Ishikawa (cell line): ENCODE measurements around the gene DSEL.
A peak's percentile ranks its signal among the peaks of the same experiment; 100 is the strongest.

Experiments
- CEBPB ChIP-seq: IDR thresholded peaks from 2 replicates; pipeline ENCODE4 v1.6.1; 2012
- CREB1 ChIP-seq: IDR thresholded peaks from 2 replicates; pipeline ENCODE4 v1.6.1; 2012; ENCODE audit warnings: low read depth
- EGR1 ChIP-seq: IDR thresholded peaks from 2 replicates; pipeline ENCODE4 v1.6.1; 2012
- EP300 ChIP-seq: IDR thresholded peaks from 2 replicates; pipeline ENCODE4 v1.6.1; 2012; ENCODE audit warnings: borderline replicate concordance
- FOXM1 ChIP-seq: IDR thresholded peaks from 2 replicates; pipeline ENCODE4 v1.6.1; 2012; ENCODE audit warnings: low read depth, borderline replicate concordance
- MAX ChIP-seq: IDR thresholded peaks from 2 replicates; pipeline ENCODE4 v1.6.1; 2012
- NFIC ChIP-seq: IDR thresholded peaks from 2 replicates; pipeline ENCODE4 v1.6.1; 2012
- RAD21 ChIP-seq: IDR thresholded peaks from 2 replicates; pipeline ENCODE4 v1.6.1; 2012; ENCODE audit warnings: low read depth
- TAF1 ChIP-seq: IDR thresholded peaks from 2 replicates; pipeline ENCODE4 v1.6.1; 2012; ENCODE audit warnings: low read depth, mild to moderate bottlenecking
- TCF12 ChIP-seq: IDR thresholded peaks from 2 replicates; pipeline ENCODE4 v1.6.1; 2012; ENCODE audit warnings: low read depth
- TEAD4 ChIP-seq: IDR thresholded peaks from 2 replicates; pipeline ENCODE4 v1.6.1; 2012
- USF1 ChIP-seq: IDR thresholded peaks from 2 replicates; pipeline ENCODE4 v1.6.1; 2012
- YY1 ChIP-seq: IDR thresholded peaks from 2 replicates; pipeline ENCODE4 v1.6.1; 2012; ENCODE audit warnings: low read depth
- ZBTB7A ChIP-seq: IDR thresholded peaks from 2 replicates; pipeline ENCODE4 v1.6.1; 2012; ENCODE audit warnings: low read depth
- TF ChIP-seq, protein P1 (sequence below): IDR thresholded peaks from 2 replicates; pipeline ENCODE4 v1.6.1; 2012; ENCODE audit warnings: low read depth, mild to moderate bottlenecking

Gene DSEL

DNA sequence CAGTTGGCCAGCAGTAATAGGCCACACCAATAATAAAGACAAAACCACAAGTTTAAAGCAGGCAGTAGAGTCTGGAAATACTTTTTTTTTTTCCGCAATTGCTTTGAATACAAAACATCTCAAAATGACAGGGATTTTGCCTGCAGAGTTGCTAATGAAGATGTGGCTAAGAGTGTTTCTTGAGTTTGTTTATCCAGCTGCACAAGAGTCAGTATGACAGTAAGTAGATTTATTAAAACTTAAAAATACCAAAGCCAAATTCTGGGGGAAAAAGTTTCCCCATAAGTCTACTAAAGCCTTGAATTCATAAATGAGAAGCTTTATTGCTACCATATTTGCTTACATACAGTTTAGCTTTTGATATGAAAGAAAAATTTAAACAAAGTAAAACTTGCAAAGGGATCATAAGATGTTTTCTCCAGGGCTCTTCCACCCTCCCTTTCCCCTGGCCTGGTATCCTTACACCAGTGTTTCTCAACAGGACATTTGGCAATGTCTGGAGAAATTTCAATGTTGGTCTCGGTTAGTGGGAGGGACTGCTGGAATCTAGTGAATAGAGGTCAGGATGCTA lies 3.9 kb upstream of the DSEL start:
- no peak for TF ChIP-seq ZBTB7A
- TF ChIP-seq, protein P1, sequence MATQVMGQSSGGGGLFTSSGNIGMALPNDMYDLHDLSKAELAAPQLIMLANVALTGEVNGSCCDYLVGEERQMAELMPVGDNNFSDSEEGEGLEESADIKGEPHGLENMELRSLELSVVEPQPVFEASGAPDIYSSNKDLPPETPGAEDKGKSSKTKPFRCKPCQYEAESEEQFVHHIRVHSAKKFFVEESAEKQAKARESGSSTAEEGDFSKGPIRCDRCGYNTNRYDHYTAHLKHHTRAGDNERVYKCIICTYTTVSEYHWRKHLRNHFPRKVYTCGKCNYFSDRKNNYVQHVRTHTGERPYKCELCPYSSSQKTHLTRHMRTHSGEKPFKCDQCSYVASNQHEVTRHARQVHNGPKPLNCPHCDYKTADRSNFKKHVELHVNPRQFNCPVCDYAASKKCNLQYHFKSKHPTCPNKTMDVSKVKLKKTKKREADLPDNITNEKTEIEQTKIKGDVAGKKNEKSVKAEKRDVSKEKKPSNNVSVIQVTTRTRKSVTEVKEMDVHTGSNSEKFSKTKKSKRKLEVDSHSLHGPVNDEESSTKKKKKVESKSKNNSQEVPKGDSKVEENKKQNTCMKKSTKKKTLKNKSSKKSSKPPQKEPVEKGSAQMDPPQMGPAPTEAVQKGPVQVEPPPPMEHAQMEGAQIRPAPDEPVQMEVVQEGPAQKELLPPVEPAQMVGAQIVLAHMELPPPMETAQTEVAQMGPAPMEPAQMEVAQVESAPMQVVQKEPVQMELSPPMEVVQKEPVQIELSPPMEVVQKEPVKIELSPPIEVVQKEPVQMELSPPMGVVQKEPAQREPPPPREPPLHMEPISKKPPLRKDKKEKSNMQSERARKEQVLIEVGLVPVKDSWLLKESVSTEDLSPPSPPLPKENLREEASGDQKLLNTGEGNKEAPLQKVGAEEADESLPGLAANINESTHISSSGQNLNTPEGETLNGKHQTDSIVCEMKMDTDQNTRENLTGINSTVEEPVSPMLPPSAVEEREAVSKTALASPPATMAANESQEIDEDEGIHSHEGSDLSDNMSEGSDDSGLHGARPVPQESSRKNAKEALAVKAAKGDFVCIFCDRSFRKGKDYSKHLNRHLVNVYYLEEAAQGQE: no peak

DNA sequence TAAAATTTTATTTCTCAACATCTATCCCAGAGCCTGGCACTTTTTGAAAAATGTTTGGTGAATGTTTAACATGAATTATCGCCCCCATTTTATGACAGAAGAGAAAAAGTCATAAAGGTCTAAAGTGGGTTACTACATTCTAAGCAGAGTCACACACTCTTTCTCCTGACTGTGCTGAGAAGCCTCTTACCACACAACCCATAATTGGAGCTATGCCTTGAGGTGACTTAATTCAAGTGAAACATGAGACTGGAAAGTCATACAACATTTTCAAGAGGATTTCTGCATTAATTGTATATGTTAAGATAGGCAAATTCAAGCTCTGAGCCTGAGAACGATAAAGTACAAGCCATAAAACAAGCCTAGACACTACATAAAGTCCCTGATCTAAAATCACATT lies 3.1 kb upstream of the DSEL start:
- TF ChIP-seq CREB1 (no peak), TCF12 (no peak), MAX (no peak), EP300 (no peak)

GRCh38 chr18:67518566-67518965 lies 2.0 kb upstream of the DSEL start:
- TF ChIP-seq YY1 (no peak), TCF12 (no peak), ZBTB7A (no peak), CREB1 (no peak), USF1 (no peak), NFIC (no peak), MAX (no peak), CEBPB (no peak), EGR1 (no peak), EP300 (no peak), TEAD4 (no peak), RAD21 (no peak)

- TF ChIP-seq EGR1: no peak
- no peak for TF ChIP-seq YY1
- TF ChIP-seq RAD21: no peak
- TF ChIP-seq CREB1: no peak
- no peak for TF ChIP-seq ZBTB7A
- TF ChIP-seq TCF12: no peak
- TF ChIP-seq EP300: no peak
- TF ChIP-seq TEAD4: no peak
- no peak for TF ChIP-seq MAX
- TF ChIP-seq NFIC: no peak
These were observed 885 bp upstream of the DSEL start for GRCh38 chr18:67517444-67517765.

DNA sequence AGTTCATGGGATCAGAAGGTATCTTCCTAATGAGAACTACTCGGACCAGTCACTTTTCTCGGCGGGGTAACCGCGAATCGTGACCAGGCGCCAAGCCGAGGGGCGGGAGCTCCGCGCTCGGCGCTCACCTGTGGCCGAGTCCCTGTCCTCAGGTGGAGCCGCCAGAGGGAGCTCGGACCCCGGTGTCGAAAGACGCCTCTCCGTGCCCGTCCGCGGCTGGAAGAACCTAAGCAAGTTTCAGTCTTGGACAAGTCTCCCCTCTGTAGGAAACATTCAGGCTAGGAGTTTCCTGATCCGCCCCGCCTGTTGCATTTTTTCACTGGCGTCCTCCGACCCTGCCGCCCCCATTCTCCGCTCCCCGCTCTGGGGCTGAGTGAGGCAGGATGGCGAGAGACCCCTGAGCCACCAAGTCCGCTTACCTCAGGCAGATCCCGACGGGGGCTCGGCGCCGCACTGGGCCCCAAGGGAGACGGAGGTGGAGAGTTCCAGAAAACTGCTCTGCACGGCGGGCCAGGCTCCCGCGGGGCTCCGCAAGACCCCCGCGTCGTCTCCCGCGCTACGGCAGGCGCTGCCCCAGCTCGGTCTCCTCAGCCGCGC lies 480 bp downstream of the DSEL start:
- TF ChIP-seq ZBTB7A (no peak), USF1 (no peak), TEAD4 (no peak), CEBPB (no peak), YY1 (no peak), TAF1 (0 out of 2 replicates have a peak, but pooled peaks have one; percentile 38), TCF12 (0 out of 2 replicates have a peak, but pooled peaks have one; percentile 17), EGR1 (no peak), FOXM1 (no peak), MAX (0 out of 2 replicates have a peak, but pooled peaks have one; percentile 8), EP300 (no peak), NFIC (0 out of 2 replicates have a peak, but pooled peaks have one; percentile 24), CREB1 (no peak), RAD21 (peak; percentile 90)
- TF ChIP-seq, protein P1: no peak

GRCh38 chr18:67514901-67515540 lies 1.5 kb downstream of the DSEL start:
- TF ChIP-seq USF1: no peak
- TF ChIP-seq RAD21: no peak
- TF ChIP-seq YY1: no peak
- no peak for TF ChIP-seq TCF12
- TF ChIP-seq CEBPB: no peak
- no peak for TF ChIP-seq MAX
